GM10266 (cell line): ENCODE data around the gene DUSP7.

Experiments used
- DNase-seq: peaks from one replicate; pipeline ENCODE4 v3.0.0; 2012; ENCODE audit errors: extremely low spot score
- TF ChIP-seq, protein P1 (sequence below): IDR thresholded peaks from 2 replicates; pipeline ENCODE4 v1.5.1; 2012; ENCODE audit warnings: mild to moderate bottlenecking, low read depth; ENCODE audit not compliant: control insufficient read depth, insufficient read depth; ENCODE audit errors: missing control alignments

DUSP7 gene, protein sequence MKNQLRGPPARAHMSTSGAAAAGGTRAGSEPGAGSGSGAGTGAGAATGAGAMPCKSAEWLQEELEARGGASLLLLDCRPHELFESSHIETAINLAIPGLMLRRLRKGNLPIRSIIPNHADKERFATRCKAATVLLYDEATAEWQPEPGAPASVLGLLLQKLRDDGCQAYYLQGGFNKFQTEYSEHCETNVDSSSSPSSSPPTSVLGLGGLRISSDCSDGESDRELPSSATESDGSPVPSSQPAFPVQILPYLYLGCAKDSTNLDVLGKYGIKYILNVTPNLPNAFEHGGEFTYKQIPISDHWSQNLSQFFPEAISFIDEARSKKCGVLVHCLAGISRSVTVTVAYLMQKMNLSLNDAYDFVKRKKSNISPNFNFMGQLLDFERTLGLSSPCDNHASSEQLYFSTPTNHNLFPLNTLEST

DNA sequence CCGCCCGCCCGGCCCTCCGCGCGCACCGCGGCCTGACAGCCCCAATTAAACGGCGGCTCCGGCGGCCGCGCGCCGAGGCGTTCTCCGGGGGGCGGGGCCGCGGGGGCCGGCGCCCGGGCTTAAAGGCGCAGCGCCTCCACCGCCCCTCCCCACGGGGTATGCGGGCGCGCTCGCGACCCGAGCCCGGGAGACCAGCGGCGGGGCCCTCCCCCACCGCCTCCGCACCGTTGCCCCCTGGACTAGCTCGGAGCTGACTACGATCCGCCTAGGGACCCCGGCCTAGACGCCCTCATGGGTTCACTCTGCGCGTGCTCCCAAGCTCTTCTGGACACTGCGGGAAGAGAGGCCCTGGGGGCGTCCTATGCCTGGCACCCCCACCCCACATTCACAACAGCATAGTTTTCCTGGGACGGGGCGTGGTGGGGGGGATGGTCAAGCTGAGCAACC is at the start of gene DUSP7:
TSS of gene DUSP7 (minus strand) at position 51 of the 447 bp plus-strand sequence. CDS start 205 bp downstream, outside the sequence.
- TF ChIP-seq, protein P1, sequence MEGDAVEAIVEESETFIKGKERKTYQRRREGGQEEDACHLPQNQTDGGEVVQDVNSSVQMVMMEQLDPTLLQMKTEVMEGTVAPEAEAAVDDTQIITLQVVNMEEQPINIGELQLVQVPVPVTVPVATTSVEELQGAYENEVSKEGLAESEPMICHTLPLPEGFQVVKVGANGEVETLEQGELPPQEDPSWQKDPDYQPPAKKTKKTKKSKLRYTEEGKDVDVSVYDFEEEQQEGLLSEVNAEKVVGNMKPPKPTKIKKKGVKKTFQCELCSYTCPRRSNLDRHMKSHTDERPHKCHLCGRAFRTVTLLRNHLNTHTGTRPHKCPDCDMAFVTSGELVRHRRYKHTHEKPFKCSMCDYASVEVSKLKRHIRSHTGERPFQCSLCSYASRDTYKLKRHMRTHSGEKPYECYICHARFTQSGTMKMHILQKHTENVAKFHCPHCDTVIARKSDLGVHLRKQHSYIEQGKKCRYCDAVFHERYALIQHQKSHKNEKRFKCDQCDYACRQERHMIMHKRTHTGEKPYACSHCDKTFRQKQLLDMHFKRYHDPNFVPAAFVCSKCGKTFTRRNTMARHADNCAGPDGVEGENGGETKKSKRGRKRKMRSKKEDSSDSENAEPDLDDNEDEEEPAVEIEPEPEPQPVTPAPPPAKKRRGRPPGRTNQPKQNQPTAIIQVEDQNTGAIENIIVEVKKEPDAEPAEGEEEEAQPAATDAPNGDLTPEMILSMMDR = no peak

DNA sequence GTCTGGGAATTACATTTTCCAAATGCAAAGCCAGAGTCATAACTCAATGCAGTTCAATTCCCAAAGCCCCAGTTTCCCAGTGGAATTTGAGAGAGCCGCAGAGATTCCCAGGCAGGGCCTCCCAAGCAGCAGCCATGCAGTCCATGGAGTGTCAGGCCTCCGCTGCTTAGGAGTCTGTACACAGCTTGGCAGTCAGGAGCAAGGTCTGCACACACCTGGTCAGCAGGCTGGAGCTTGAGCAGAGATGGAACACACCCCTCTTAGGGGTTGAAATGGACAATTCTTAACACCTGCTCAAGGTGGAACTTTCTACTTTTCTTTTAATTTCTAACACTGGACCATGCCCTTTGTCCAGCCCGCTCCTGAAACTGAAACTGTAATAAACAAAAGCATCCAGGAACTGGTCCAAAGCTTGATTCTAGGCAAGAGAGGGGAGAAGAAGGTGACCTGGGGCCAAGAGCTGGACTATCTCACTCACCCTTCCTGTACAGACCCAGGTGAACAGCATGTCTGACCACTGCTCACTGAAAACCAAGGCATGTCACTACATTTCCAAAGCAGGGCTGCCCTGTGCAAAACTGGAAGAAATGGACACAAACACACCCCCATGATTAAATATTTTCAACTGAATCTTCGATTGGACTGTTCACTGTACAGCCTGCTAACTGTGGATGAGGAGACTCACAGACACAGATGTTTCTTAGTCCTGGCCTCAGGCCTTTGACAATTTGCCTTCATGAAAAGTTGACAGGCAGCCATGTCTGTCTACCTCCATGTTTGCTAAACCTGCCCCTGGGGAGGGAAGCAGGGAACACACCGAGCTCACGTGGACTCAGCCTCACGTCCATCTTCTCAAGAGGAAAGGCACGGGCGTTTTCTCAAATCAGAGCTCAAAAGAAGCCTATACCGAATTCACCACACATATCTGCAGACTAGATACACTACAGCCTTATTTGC is 48.6 kb upstream of the DUSP7 start:
- no peak for DNase-seq
- TF ChIP-seq, protein P1 = no peak

More for the DNA sequence above, at the start of gene DUSP7:
- DNase-seq = peak; percentile 88

DNA sequence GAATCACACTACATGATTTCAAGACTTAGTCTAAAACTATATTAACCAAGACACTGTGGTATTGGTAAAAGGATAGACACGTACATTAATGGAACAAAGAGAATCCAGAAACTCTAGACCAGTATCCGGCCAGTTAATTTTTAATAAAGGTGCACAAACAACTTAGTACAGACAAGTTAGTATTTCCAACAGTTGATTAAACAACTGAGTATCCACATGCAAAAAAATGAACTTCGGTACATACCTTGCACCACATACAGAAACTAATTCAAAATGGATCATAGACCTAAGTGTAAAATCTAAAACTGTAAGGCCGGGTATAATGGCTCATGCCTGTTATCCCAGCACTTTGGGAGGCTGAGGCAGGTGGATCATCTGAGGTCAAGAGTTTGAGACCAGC is 46.6 kb upstream of the DUSP7 start:
- no peak for DNase-seq
- TF ChIP-seq, protein P1 = no peak

DNA sequence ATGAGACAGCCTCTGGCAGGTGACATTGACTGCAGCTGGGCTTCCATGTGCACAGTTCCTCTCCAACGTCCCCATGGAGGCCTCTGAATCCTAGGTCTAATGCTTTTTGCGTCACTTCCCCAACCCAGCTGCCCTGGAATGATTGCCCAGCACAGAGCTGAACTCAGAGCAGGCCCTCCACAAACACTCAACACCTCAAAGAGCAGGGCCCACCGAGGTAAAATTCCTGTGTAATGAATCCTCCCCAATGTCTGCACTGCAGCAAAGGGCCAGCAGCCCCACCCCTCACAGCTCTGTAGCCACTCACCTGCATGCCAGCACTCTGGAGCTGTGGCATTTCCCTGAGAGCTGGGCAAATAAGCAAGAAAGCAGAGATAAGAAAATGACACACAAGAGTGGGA is 42.6 kb upstream of the DUSP7 start:
- TF ChIP-seq, protein P1 = no peak
- DNase-seq = no peak

GRCh38 chr3:52097851-52098507 is 41.6 kb upstream of the DUSP7 start:
- TF ChIP-seq, protein P1 = no peak
- no peak for DNase-seq

DNA sequence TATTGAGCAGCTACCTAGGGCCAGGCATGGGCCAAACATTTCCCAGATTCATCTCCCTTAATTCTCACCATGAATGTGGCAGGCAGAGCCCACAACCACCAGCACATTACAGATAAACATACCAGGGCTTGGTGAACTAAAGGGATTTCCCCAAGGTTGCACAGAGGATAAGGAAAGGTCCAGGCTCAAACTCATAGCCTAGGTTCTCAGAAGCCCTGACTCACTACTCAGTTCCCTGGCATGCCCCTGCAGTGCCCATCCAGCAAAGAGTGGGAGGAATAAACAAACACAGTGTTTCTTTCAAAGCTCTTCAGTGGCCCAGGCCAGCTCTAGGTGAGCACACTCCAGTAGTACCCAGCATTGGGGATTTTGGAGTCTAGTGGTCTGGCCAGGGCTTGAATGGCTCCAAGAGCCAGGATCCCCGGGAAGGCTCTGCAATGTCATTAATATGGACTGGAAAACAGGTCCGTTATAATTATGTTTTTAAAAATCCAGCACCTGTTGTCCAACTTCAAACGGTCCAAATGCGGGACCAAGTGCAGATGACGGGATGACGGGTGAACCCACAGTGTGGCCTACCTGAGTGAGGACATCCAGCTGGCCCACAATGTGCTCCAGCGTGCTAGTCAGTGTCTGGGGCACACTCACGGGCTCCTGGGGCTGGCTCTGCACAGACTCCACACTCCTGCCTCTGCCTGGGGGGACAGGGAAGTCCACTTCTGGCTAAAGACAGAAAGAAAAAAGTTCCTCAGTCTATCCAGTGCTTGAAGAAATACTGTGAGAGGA is 39.8 kb upstream of the DUSP7 start:
- TF ChIP-seq, protein P1 = no peak
- no peak for DNase-seq
